ENCODE results near the gene LATS1. TPM values are rescaled to one million over a fixed set of nuclear protein-coding genes. Genes with fewer than 3 reads are reported as not detected.

LATS1 gene
- total and polyA plus RNA-seq, 2 of the 8 experiments (the other 6 are each of a cell fraction or from before 2014, with no cell fraction given), result 8.9 to 21.7 TPM

- no peak overlapping the region for H4K5ac ChIP-seq (ENCODE audit: insufficient read length, low read depth, low read length)
- DNase-seq (ENCODE audit: low read depth in 1 of 2, low spot score in 2 of 2) (no peak), FAIRE-seq (no peak)
- no peaks in the 10 kb centered on the region for H3K9me3 ChIP-seq (ENCODE audit: insufficient read depth in 2 of 2, low read depth in 1 of 2, low read length in 1 of 2)
- no peak overlapping the region for H2BK5ac ChIP-seq (ENCODE audit: low read depth, low read length)
- H4K20me1 ChIP-seq (replicated peaks in 1 of 2; ENCODE audit: control insufficient read depth in 1 of 2, insufficient read depth in 2 of 2, low read length in 2 of 2), result no peaks in the 10 kb centered on the region
- H2AK5ac ChIP-seq (ENCODE audit: low read depth, low read length), result no peak overlapping the region
- H3K9ac ChIP-seq (replicated peaks in 1 of 4; ENCODE audit: extremely low read depth in 1 of 4, low read depth in 3 of 4, low read length in 3 of 4), result no peak overlapping the region
- no peak overlapping the region for H2BK15ac ChIP-seq (ENCODE audit: low read length)
- H3K79me2 ChIP-seq (ENCODE audit: control insufficient read depth in 1 of 2, insufficient read depth in 2 of 2, low read length in 2 of 2), result peaks cover 0 to 4% of the 10 kb centered on the region in 2 experiments; a peak in 2 of 4 replicates
- WGBS, 2 experiments (ENCODE audit: extremely low coverage in 1 of 2, insufficient coverage in 1 of 2, insufficient read length in 1 of 2, insufficient replicate concordance in 2 of 2, low coverage in 1 of 2, low lambda C conversion rate in 2 of 2, missing lambda C conversion rate in 1 of 2), result 94% methylated on average over 4 of the region's 4 CpGs; no CpG with 5 or more reads in 1 of the 2 experiments
- H3K4me2 ChIP-seq (ENCODE audit: insufficient read depth in 1 of 2, low read depth in 2 of 2, low read length in 2 of 2), result no peak overlapping the region
- H3K18ac ChIP-seq (ENCODE audit: extremely low read depth, low read length), result no peak overlapping the region
- H3K56ac ChIP-seq (replicated peaks; ENCODE audit: insufficient read length, low read depth, low read length), result no peak overlapping the region
- H2BK20ac ChIP-seq (ENCODE audit: low read length), result no peak overlapping the region
- peaks cover 0 to 3% (median 1%) of the 10 kb centered on the region in 4 experiments; a peak in 2 of 7 replicates for H3K4me1 ChIP-seq (replicated peaks in 1 of 4; ENCODE audit: control insufficient read depth in 3 of 4, insufficient read depth in 4 of 4, low read length in 3 of 4)
- H2BK120ac ChIP-seq (replicated peaks; ENCODE audit: low read depth, low read length), result no peak overlapping the region
- ChIA-PET CTCF (ENCODE audit: partially characterized antibody) (interaction anchor here (0.7 to 2.4 kb wide), 12 partner anchors 12 to 1250 kb away, joined by 3 to 11 read pairs (median 3); no protein-coding TSS in a partner anchor), POLR2A (ENCODE audit: partially characterized antibody) (interaction anchor here (0.7 to 1.5 kb wide), 2 partner anchors 9 to 700 kb away, joined by 3 to 4 read pairs; no protein-coding TSS in a partner anchor)
- H3K79me1 ChIP-seq (ENCODE audit: low read depth, low read length), result no peaks in the 10 kb centered on the region
- no peak overlapping the region for H2AFZ ChIP-seq (ENCODE audit: low read length)
- no peak overlapping the region for H3K27ac ChIP-seq (ENCODE audit: low read depth, low read length)
- H3K23me2 ChIP-seq (ENCODE audit: low read depth, low read length), result no peaks in the 10 kb centered on the region; the same call in 1 of the 2 replicates
- H2BK12ac ChIP-seq (ENCODE audit: low read depth, low read length), result no peak overlapping the region
- no peak overlapping the region for H3K4me3 ChIP-seq (ENCODE audit: extremely low read depth in 1 of 4, insufficient read depth in 2 of 4, low read depth in 3 of 4, low read length in 4 of 4)
- H3K14ac ChIP-seq (ENCODE audit: insufficient read length), result no peak overlapping the region
- H4K8ac ChIP-seq (ENCODE audit: extremely low read depth, insufficient read depth, low read length), result no peak overlapping the region
- H3K27me3 ChIP-seq (replicated peaks in 1 of 4; ENCODE audit: control insufficient read depth in 3 of 4, extremely low read depth in 1 of 4, insufficient read depth in 3 of 4, low read length in 3 of 4), result no peaks in the 10 kb centered on the region
- H3K36me3 ChIP-seq (ENCODE audit: control insufficient read depth in 2 of 4, insufficient read depth in 4 of 4, low read length in 3 of 4), result peaks cover 4 to 20% (median 14%) of the 10 kb centered on the region in 4 experiments; a peak in 7 of 8 replicates
- no peak overlapping the region for H3K23ac ChIP-seq (ENCODE audit: insufficient read length)
- H4K91ac ChIP-seq (replicated peaks; ENCODE audit: insufficient read length, low read length), result no peak overlapping the region
- no peak overlapping the region for H3K4ac ChIP-seq (replicated peaks; ENCODE audit: insufficient read length, low read depth, low read length)
- no peak for TF ChIP-seq KDM4A (IDR thresholded peaks at IDR 0.05; ENCODE audit: low read depth, low read length, severe bottlenecking)
- no peak for TF ChIP-seq CREB1 (IDR thresholded peaks at IDR 0.05)
- TF ChIP-seq BRCA1 (IDR thresholded peaks at IDR 0.05; ENCODE audit: low read depth, low read length), result no peak
These were observed 5.4 kb upstream of the LATS1 start for GRCh38 chr6:149723262-149723661.

All from H1 (cell line).